Measurements from ENCODE around the gene MTERF4. TPM values are rescaled to one million over a fixed set of nuclear protein-coding genes. Genes with fewer than 3 reads are reported as not detected.
A peak's percentile ranks its signal among the peaks of the same experiment; 100 is the strongest.

The MTERF4 gene
- total RNA-seq, 1 donor from 2014 or later, result 34.6 TPM

- Histone ChIP-seq H3K36me3 (peaks cover 4% of the 10 kb centered on the region), H3K4me1 (no peaks in the 10 kb centered on the region), H3K27ac (no peak overlapping the region), H3K4me3 (no peak overlapping the region), H3K9me3 (no peaks in the 10 kb centered on the region), H3K27me3 (no peaks in the 10 kb centered on the region)
- intact Hi-C loops (cut with DNase I), result no loop called here
- ATAC-seq, result no peak
- TF ChIP-seq CTCF (IDR thresholded peaks at IDR 0.05), result no peak
- no peak for DNase-seq
Measured at GRCh38 chr2:241140445-241140840, 38.4 kb upstream of the MTERF4 start.

GRCh38 chr2:241139531-241140444 is 37.7 kb upstream of the MTERF4 start:
- DNase-seq, result no peak
- Histone ChIP-seq H3K4me3 (no peak overlapping the region), H3K27ac (no peak overlapping the region), H3K4me1 (no peaks in the 10 kb centered on the region), H3K27me3 (no peaks in the 10 kb centered on the region), H3K36me3 (peaks cover 4% of the 10 kb centered on the region), H3K9me3 (no peaks in the 10 kb centered on the region)
- TF ChIP-seq CTCF (IDR thresholded peaks at IDR 0.05), result no peak
- no peak for ATAC-seq
- intact Hi-C loops (cut with DNase I), result no loop called here

- Histone ChIP-seq H3K4me1 (no peaks in the 10 kb centered on the region), H3K9me3 (no peaks in the 10 kb centered on the region), H3K4me3 (no peak overlapping the region), H3K27ac (no peak overlapping the region), H3K27me3 (no peaks in the 10 kb centered on the region), H3K36me3 (peaks cover 4% of the 10 kb centered on the region)
- TF ChIP-seq CTCF (IDR thresholded peaks at IDR 0.05), result no peak
- intact Hi-C loops (cut with DNase I), result no loop called here
- DNase-seq (no peak), ATAC-seq (no peak)
Measured at GRCh38 chr2:241138471-241138870, 36.4 kb upstream of the MTERF4 start.

- H3K36me3 ChIP-seq, result peaks cover 4% of the 10 kb centered on the region
- no peaks in the 10 kb centered on the region for H3K27me3 ChIP-seq
- ATAC-seq, result no peak
Measured at GRCh38 chr2:241137276-241138190, 35.4 kb upstream of the MTERF4 start.

More at GRCh38 chr2:241137276-241138190, 35.4 kb upstream of the MTERF4 start:
- H3K9me3 ChIP-seq, result no peaks in the 10 kb centered on the region
- peak; percentile 34 for DNase-seq
- no peak overlapping the region for H3K27ac ChIP-seq
- intact Hi-C loops (cut with DNase I), result no loop called here
- TF ChIP-seq CTCF (IDR thresholded peaks at IDR 0.05), result no peak
- H3K4me1 ChIP-seq, result no peaks in the 10 kb centered on the region
- H3K4me3 ChIP-seq, result no peak overlapping the region

All from upper lobe of right lung (tissue), 1 donor.